UCSD-AML1 (cell line): ENCODE data around the gene GAB2.

Source experiments
- DNase-seq: peaks from one replicate; lab custom pipeline; 2025; ENCODE audit not compliant: unreplicated experiment; lab: John Stamatoyannopoulos, UW

GAB2 gene

GRCh38 chr11:78344676-78345075 lies 72.9 kb downstream of the GAB2 start:
- DNase-seq, result no peak

DNA sequence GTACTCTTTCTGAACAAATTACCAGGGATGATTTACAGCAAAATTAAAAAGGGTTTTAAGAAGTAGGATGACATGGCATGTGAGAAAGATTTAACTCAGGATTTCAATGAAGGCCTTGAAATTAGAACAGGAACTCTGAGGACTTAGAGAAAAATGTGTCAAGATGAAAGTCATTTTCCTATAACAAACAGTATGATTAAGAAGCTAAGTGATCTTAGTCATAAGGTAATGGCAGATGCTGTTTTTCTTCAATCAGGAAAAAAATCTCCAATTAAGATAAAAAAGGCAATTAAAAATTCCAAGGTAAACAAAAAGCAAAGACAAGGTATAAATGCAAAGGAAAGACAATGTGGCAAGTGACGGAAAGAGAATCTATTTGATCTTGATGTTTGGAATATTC lies 73.5 kb downstream of the GAB2 start:
- no peak for DNase-seq

DNA sequence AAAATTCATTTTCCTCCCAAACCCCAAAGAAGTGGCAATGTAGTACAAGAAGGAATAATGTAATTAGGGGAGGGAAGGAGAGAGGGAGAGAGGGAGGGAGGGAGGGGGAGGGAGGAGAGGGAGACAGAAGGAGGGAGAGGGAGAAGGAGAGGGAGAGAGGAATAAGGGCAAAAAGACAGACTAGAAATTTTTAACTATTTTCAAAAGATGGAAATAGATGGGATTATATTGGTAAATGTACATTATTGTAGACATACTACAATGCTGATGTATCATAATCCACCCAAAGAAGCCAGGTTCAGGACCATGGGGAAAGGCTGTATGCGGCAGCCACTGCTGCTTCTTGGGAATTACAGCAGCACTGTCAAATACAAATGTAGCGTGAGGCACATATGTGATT lies 74.3 kb downstream of the GAB2 start:
- DNase-seq, result no peak

- DNase-seq, result no peak
Observed at GRCh38 chr11:78341841-78342240, 75.8 kb downstream of the GAB2 start.

DNA sequence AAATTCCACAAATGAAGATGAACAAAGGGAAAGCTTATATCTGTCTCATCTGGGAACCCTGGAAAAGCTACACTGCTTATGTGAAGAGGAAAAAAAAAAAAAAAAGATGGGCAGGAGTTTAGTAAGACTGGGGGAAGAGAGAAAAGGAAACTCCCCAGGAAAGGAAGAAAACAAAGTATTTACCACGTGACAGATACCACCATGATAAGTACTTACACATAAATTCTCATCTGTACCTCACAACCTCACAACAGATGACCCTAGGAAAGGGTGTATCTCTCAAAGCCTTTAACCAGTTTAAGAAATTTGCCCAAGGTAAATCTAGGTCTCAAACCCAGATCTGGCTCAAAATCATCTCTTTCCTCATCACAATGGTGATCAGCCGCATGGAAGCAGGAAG lies 77.1 kb downstream of the GAB2 start:
- DNase-seq, result no peak

- no peak for DNase-seq
Observed at GRCh38 chr11:78339945-78340344, 77.7 kb downstream of the GAB2 start.

- DNase-seq, result no peak
Observed at GRCh38 chr11:78339483-78339882, 78.1 kb downstream of the GAB2 start.

DNA sequence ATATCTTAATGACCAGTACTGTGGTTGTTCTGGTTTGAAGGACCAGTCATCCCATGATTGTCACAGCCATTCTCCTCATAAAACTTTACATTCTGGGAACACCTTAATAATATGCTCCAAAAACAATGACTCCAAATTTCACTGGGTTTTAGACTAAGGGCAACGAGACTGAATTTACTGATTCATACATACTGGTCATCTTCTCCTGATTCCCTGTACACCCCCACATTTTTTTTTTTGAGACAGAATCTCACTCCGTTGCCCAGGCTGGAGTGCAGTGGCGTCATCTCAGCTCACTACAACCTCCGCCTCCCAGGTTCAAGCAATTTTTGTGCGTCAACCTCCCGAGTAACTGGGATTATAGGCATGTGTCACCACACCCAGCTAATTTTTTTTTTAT lies 78.9 kb downstream of the GAB2 start:
- no peak for DNase-seq

DNA sequence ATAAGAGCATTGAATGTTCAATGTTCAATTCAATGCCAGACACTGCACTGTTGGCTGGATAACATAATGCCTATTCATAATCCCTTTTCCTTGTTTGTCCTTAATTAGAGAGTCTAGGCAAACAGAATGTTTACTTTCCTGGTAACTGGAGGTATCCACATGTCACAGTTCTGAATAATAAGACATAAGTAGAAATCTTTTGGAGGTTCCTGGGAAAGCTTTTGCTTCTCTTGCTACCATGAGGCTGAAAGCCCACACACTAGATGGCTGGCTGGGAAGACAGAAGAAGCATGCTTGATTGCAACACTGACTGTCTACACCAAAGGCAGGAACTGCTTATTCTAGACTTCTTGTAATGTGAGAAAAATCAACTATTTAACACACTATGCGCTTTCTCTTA lies 79.5 kb downstream of the GAB2 start:
- DNase-seq, result no peak

DNA sequence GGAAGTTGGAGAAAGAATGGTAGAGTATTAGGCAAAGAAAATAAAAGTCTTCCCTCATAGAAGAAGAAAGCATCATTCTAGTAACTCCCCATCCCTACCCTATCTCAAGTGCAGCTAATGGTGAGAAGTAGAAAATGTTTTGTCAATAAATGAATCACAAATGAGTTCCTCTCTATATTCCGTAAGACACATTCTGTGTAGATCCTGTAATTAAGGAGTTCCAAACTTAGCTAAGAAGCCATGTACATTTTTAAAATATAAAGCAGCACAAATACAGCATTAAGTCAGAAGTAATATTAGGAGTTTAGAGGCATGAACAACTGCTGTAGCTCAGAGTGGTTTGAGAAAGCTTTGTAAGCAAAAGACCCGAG lies 80.1 kb downstream of the GAB2 start:
- no peak for DNase-seq

DNA sequence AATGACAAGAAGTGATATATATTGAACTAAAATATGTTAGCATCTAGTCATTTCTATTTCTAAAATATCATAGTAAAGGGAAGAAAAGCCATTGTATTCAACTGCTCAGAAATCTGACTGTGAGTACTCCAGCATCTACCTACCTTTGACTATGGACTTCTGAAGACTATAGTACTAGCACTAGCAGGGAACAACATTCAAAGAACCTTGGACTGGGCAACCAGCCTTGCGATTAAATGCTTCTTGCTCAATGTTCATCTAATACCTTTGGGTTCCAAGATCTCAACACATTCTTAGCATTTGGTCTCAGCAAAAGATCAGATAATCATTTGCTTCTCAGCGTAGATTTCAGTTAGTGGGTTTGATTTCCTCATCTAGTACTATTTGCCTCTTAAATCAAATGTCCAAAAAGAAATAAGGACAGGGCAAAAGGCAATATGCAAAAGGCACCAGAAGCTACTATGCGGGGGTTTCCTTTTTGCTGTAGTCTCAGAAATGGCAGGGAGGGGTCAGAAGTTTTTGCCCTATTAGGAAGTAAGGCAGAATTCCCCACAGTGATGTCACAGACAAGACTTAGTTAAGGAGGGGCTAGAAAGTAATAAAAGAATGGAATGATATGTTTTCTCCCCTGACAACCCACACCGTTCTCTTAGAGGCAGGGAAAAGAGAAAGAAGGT lies 80.6 kb downstream of the GAB2 start:
- no peak for DNase-seq

DNA sequence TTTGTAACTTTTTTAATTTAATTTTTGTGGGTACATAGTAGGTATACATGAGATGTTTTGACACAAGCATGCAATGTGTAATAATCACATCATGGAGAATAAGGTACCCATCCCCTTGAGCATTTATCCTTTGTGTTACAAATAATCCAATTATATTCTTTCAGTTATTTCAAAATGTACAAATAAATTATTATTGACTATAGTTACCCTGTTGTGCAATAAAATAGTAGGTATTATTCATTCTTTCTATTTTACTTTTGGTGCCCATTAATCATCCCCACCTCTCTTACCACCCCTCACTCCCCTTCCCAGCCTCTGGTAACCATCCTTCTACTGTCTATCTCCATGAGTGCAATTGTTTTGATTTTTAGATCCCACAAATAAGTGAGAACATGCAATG lies 83.5 kb downstream of the GAB2 start:
- no peak for DNase-seq

DNA sequence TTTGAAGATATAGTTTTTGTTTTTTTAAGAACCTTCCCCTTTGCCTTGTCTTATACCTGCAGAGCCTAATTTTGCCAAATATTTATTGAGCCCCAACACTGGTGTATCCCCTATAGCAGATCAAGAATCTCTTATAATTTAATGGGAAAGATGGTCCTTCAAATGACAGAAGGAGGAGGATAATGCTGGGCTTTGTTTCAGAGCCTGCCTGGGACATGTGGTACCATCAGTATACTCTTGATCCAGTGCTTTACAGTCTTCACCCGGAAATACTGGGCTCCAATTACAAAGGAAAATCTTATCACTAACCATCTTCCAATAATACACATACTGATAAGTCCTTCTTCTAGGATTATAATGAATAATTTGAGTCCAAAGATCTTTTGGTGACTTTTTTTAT lies 84.7 kb downstream of the GAB2 start:
- no peak for DNase-seq

- no peak for DNase-seq
Observed at GRCh38 chr11:78332174-78332866, 85.3 kb downstream of the GAB2 start.

GRCh38 chr11:78331711-78332110 lies 85.9 kb downstream of the GAB2 start:
- no peak for DNase-seq

- no peak for DNase-seq
Observed at GRCh38 chr11:78330361-78330760, 87.3 kb downstream of the GAB2 start.

GRCh38 chr11:78327945-78328344 lies 89.7 kb downstream of the GAB2 start:
- DNase-seq, result no peak

DNA sequence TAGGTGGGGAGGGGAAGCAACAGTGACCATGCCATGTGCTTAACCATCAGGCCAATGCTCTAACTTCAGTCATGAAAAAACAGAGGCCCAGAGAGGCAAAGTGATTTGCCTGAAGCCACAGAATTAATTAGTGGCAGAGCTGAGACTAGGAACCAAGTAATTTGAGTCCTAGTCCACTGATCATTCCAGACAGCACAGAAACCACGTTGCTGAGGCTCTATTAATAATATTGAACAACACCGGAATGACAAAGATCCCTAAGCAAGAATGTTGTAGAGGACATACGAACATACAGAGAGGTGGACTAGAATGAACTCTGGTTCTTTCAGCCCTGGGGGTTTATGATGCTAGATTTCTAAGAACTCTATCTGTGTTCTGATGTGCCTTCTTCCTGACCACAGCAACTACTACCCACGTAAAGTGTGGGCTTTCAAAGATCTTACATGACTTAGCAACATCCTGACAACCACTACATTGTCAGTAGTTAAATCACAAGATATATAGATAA lies 92.3 kb downstream of the GAB2 start:
- DNase-seq, result no peak

- DNase-seq, result no peak
Observed at GRCh38 chr11:78323363-78323762, 94.3 kb downstream of the GAB2 start.

DNA sequence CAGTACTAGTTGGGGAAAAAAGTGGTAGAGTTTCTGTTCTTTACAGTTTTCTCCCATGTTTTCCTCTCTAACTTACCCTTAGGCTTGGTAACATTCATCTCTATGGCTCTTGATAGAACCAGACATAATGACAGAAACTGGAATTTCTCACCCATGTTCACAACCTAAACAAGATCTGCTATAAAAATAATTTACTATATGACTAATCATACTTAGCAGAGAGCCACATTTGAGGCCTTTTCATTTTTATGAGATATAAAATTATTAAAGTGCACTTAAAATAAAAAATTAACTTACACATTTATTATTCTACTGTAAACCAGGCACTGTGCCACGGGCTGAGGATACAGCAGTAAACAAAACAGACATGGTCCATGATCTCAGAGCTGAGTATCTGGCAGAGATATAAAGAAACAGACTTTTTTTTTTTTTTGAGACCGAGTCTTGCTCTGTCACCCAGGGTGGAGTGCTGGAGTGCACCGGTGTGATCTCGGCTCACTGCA lies 98.1 kb downstream of the GAB2 start:
- DNase-seq, result no peak

- DNase-seq, result no peak
Observed at GRCh38 chr11:78318321-78319114, 99.1 kb downstream of the GAB2 start.

DNA sequence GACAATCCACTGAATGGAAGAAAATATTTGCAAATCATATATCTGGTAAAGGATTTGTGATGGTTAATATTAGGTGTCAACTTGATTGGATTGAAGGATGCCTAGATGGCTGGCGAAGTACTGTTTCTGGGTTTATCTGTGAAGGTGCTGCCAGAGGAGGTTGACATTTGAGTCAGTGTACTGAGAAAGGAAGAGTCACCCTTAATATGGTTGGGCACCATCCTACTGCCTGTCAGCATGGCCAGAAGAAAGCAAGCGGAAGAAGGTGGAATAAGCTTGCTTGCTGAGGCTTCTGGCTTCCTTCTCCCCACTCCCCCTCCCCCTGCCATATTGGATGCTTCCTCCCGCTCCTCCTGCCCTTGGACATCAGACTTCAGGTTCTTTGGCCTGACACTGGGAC lies 101.9 kb downstream of the GAB2 start:
- no peak for DNase-seq
